Transverse colon (tissue), 4 donors: ENCODE data around the gene ANKS1B.

Experiments
- POLR2AphosphoS5 ChIP-seq, 3 donors: sonication (generic); formaldehyde crosslinking; IDR thresholded peaks; one replicate each; pipeline ENCODE4 v1.6.1; 2016; ENCODE audit warnings: antibody characterized with exemption in 3 of 3
- TF ChIP-seq, protein P1 (sequence below), 5 experiments: fragments of 200-600 bp in 3 of 5; fragments of 450-650 bp in 2 of 5; sonication (generic) in 3 of 5; IDR thresholded peaks; 1 replicate in 2 of 5; 2 replicates in 3 of 5; pipeline ENCODE4 v1.5.1; 2016 to 2017; ENCODE audit warnings: antibody characterized with exemption in 5 of 5, inconsistent platforms in 3 of 5, mild to moderate bottlenecking in 2 of 5, moderate library complexity in 1 of 5

DNA sequence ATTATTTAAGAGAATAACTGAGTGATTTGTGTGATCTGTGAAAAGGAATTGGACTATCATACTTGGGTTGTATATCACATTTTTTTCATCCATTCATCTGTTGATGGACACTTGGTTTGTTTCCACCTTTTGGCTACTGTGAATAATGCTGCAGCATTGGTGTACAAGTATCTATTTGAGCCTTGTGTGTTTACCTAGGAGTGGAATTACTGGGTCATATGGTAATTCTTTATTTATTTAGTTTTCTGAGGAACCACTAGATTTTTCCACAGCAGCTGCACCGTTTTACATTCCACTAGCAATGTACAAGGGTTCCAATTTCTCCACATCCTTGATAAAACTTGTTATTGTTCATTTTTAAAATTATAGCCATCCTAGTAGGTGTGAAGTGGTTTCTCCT, 1283.6 kb downstream of the ANKS1B start:
- TF ChIP-seq, protein P1, sequence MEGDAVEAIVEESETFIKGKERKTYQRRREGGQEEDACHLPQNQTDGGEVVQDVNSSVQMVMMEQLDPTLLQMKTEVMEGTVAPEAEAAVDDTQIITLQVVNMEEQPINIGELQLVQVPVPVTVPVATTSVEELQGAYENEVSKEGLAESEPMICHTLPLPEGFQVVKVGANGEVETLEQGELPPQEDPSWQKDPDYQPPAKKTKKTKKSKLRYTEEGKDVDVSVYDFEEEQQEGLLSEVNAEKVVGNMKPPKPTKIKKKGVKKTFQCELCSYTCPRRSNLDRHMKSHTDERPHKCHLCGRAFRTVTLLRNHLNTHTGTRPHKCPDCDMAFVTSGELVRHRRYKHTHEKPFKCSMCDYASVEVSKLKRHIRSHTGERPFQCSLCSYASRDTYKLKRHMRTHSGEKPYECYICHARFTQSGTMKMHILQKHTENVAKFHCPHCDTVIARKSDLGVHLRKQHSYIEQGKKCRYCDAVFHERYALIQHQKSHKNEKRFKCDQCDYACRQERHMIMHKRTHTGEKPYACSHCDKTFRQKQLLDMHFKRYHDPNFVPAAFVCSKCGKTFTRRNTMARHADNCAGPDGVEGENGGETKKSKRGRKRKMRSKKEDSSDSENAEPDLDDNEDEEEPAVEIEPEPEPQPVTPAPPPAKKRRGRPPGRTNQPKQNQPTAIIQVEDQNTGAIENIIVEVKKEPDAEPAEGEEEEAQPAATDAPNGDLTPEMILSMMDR (IDR thresholded peaks at IDR 0.05) = no peak
- TF ChIP-seq POLR2AphosphoS5 (IDR thresholded peaks at IDR 0.05) = no peak
